ENCODE results near the gene TMEM19.
A peak's percentile ranks its signal among the peaks of the same experiment; 100 is the strongest.

TMEM19 gene

DNA sequence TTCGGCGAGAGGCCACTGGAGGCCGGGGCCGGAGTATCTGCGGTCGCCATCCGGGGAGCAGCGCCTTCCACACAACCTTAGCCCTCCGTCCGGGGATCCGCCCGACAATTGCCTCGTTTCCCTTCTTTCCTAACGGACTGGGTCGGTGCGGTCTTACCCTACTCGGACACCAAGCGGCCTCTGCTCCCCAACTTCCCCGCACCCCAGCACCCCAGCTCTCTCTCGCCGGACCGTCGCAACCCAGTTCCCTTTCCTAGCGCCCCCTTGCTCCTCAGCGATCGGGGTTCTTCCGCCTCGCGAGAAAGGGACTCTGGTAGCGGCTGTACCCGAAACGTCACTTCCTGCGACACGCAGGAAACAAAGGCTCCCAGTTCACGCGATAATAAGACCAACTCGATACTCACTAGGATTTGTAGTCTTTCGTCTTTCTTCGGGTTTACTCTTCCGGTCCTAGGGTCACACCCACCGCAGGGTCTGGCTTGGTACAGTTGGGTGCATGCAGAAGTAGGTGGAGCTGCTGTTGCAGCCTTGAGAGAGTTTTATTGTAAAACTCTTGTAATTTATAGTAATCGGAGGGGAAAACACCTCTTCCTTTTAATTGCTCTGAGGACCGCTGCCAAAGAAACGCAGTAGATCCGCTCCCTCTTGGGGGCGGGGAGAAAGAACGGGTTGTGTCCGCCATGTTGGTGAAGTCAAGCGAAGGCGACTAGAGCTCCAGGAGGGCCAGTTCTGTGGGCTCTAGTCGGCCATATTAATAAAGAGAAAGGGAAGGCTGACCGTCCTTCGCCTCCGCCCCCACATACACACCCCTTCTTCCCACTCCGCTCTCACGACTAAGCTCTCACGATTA, 22.1 kb upstream of the TMEM19 start, which contains the start of the genes THAP2 and ZFC3H1:
THAP2 (plus strand) TSS at position 741 of the 850 bp plus-strand sequence. CDS start 209 bp downstream, outside the sequence.
ZFC3H1 (minus strand) TSS at position 288 of the 850 bp plus-strand sequence; CDS start at position 50, 238 bp downstream.
- Histone ChIP-seq H3K27ac (ENCODE audit: low read depth, low read length) (peak within 1 kb of the TSS; percentile 99), H3K27me3 (ENCODE audit: control insufficient read depth in 5 of 5, insufficient read depth in 4 of 5, low read length in 5 of 5) (no peaks in the 10 kb centered on the region), H3K9me3 (ENCODE audit: control insufficient read depth in 5 of 5, low read length in 5 of 5) (no peaks in the 10 kb centered on the region), H3K4me3 (ENCODE audit: low read depth in 1 of 5, low read length in 5 of 5) (peak within 1 kb of the TSS; percentile 87 to 100 (median 97)), H3K36me3 (ENCODE audit: control insufficient read depth in 5 of 5, insufficient read depth in 5 of 5, low read length in 5 of 5) (peaks cover 5 to 14% (median 11%) of the 10 kb centered on the region in 5 donors), H3K9ac (ENCODE audit: low read length in 5 of 5) (peak within 1 kb of the TSS; percentile 93 to 100 (median 99)), H3K4me1 (ENCODE audit: control insufficient read depth in 5 of 5, insufficient read depth in 5 of 5, low read length in 5 of 5) (peaks cover 2 to 27% (median 26%) of the 10 kb centered on the region in 5 donors)

DNA sequence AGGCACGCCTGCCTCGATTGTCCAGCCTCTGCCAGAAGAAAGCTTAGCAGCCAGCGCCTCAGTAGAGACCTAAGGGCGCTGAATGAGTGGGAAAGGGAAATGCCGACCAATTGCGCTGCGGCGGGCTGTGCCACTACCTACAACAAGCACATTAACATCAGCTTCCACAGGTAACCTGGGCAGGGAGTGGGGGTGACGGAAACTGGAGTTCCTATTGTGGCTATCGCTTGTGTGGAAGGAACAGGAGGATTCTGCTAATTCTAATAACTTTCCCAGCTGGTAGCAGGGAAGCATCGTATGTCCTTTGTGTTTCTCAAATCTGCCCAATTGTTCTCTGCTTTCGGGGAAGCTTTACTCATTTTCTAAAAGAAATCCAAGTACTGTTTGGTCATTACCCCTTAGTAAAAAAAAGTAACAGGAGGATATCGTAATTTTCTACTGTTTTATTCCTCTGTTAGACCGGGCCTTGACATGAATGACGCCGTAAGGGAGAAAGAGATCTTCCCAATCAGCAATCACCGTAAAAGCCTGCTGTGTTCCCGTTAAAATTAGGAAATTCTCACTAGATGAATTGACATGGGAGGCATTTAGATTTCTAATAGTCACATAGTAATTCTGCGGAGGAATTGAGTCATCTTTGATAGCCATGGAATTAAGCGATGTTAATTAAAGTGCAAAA, 21.3 kb upstream of the TMEM19 start:
- Histone ChIP-seq H3K9me3 (ENCODE audit: control insufficient read depth in 5 of 5, low read length in 5 of 5) (no peaks in the 10 kb centered on the region), H3K9ac (ENCODE audit: low read length in 5 of 5) (peak overlapping the region; percentile 93 to 100 (median 98)), H3K4me3 (ENCODE audit: low read depth in 1 of 5, low read length in 5 of 5) (peak overlapping the region; percentile 87 to 100 (median 97)), H3K4me1 (ENCODE audit: control insufficient read depth in 5 of 5, insufficient read depth in 5 of 5, low read length in 5 of 5) (peaks cover 2 to 27% (median 26%) of the 10 kb centered on the region in 5 donors), H3K36me3 (ENCODE audit: control insufficient read depth in 5 of 5, insufficient read depth in 5 of 5, low read length in 5 of 5) (peaks cover 0 to 6% (median 3%) of the 10 kb centered on the region in 5 donors), H3K27ac (ENCODE audit: low read depth, low read length) (peak overlapping the region; percentile 99), H3K27me3 (ENCODE audit: control insufficient read depth in 5 of 5, insufficient read depth in 4 of 5, low read length in 5 of 5) (no peaks in the 10 kb centered on the region)

GRCh38 chr12:71665090-71665463, 20.8 kb upstream of the TMEM19 start:
- peaks cover 2 to 27% (median 26%) of the 10 kb centered on the region in 5 donors for H3K4me1 ChIP-seq (ENCODE audit: control insufficient read depth in 5 of 5, insufficient read depth in 5 of 5, low read length in 5 of 5)
- no peaks in the 10 kb centered on the region for H3K9me3 ChIP-seq (ENCODE audit: control insufficient read depth in 5 of 5, low read length in 5 of 5)
- no peaks in the 10 kb centered on the region for H3K27me3 ChIP-seq (ENCODE audit: control insufficient read depth in 5 of 5, insufficient read depth in 4 of 5, low read length in 5 of 5)
- peak overlapping the region; percentile 87 to 100 (median 97) for H3K4me3 ChIP-seq (ENCODE audit: low read depth in 1 of 5, low read length in 5 of 5)
- H3K9ac ChIP-seq (ENCODE audit: low read length in 5 of 5): peak overlapping the region in 4 of 5 donors; percentile 95 to 100 (median 98)
- H3K36me3 ChIP-seq (ENCODE audit: control insufficient read depth in 5 of 5, insufficient read depth in 5 of 5, low read length in 5 of 5): peaks cover 0 to under 1% (median 0%) of the 10 kb centered on the region in 5 donors
- H3K27ac ChIP-seq (ENCODE audit: low read depth, low read length): peak overlapping the region; percentile 99

- Histone ChIP-seq H3K4me1 (ENCODE audit: control insufficient read depth in 5 of 5, insufficient read depth in 5 of 5, low read length in 5 of 5) (peaks cover 2 to 26% (median 20%) of the 10 kb centered on the region in 5 donors), H3K36me3 (ENCODE audit: control insufficient read depth in 5 of 5, insufficient read depth in 5 of 5, low read length in 5 of 5) (no peaks in the 10 kb centered on the region), H3K27me3 (ENCODE audit: control insufficient read depth in 5 of 5, insufficient read depth in 4 of 5, low read length in 5 of 5) (no peaks in the 10 kb centered on the region), H3K9me3 (ENCODE audit: control insufficient read depth in 5 of 5, low read length in 5 of 5) (no peaks in the 10 kb centered on the region), H3K27ac (ENCODE audit: low read depth, low read length) (no peak overlapping the region), H3K4me3 (ENCODE audit: low read depth in 1 of 5, low read length in 5 of 5) (no peak overlapping the region), H3K9ac (ENCODE audit: low read length in 5 of 5) (no peak overlapping the region)
Observed at GRCh38 chr12:71666259-71666658, 19.6 kb upstream of the TMEM19 start.

GRCh38 chr12:71671311-71671710, 14.6 kb upstream of the TMEM19 start:
- no peak overlapping the region for H3K4me3 ChIP-seq (ENCODE audit: low read depth in 1 of 5, low read length in 5 of 5)
- no peak overlapping the region for H3K27ac ChIP-seq (ENCODE audit: low read depth, low read length)
- H3K9me3 ChIP-seq (ENCODE audit: control insufficient read depth in 5 of 5, low read length in 5 of 5): no peaks in the 10 kb centered on the region
- H3K9ac ChIP-seq (ENCODE audit: low read length in 5 of 5): no peak overlapping the region
- H3K27me3 ChIP-seq (ENCODE audit: control insufficient read depth in 5 of 5, insufficient read depth in 4 of 5, low read length in 5 of 5): no peaks in the 10 kb centered on the region
- no peaks in the 10 kb centered on the region for H3K36me3 ChIP-seq (ENCODE audit: control insufficient read depth in 5 of 5, insufficient read depth in 5 of 5, low read length in 5 of 5)
- H3K4me1 ChIP-seq (ENCODE audit: control insufficient read depth in 5 of 5, insufficient read depth in 5 of 5, low read length in 5 of 5): no peaks in the 10 kb centered on the region

- Histone ChIP-seq H3K27me3 (ENCODE audit: control insufficient read depth in 5 of 5, insufficient read depth in 4 of 5, low read length in 5 of 5) (no peaks in the 10 kb centered on the region), H3K4me3 (ENCODE audit: low read depth in 1 of 5, low read length in 5 of 5) (no peak overlapping the region), H3K4me1 (ENCODE audit: control insufficient read depth in 5 of 5, insufficient read depth in 5 of 5, low read length in 5 of 5) (no peaks in the 10 kb centered on the region), H3K9ac (ENCODE audit: low read length in 5 of 5) (no peak overlapping the region), H3K27ac (ENCODE audit: low read depth, low read length) (no peak overlapping the region), H3K9me3 (ENCODE audit: control insufficient read depth in 5 of 5, low read length in 5 of 5) (no peaks in the 10 kb centered on the region), H3K36me3 (ENCODE audit: control insufficient read depth in 5 of 5, insufficient read depth in 5 of 5, low read length in 5 of 5) (no peaks in the 10 kb centered on the region)
Observed at GRCh38 chr12:71671816-71672215, 14.1 kb upstream of the TMEM19 start.

- no peak overlapping the region for H3K9ac ChIP-seq (ENCODE audit: low read length in 5 of 5)
- no peak overlapping the region for H3K27ac ChIP-seq (ENCODE audit: low read depth, low read length)
- H3K36me3 ChIP-seq (ENCODE audit: control insufficient read depth in 5 of 5, insufficient read depth in 5 of 5, low read length in 5 of 5): no peaks in the 10 kb centered on the region
- H3K4me1 ChIP-seq (ENCODE audit: control insufficient read depth in 5 of 5, insufficient read depth in 5 of 5, low read length in 5 of 5): peaks cover 0 to 17% (median 14%) of the 10 kb centered on the region in 5 donors
- H3K27me3 ChIP-seq (ENCODE audit: control insufficient read depth in 5 of 5, insufficient read depth in 4 of 5, low read length in 5 of 5): no peaks in the 10 kb centered on the region
- no peaks in the 10 kb centered on the region for H3K9me3 ChIP-seq (ENCODE audit: control insufficient read depth in 5 of 5, low read length in 5 of 5)
- H3K4me3 ChIP-seq (ENCODE audit: low read depth in 1 of 5, low read length in 5 of 5): no peak overlapping the region
Observed at GRCh38 chr12:71682466-71682865, 3.4 kb upstream of the TMEM19 start.

DNA sequence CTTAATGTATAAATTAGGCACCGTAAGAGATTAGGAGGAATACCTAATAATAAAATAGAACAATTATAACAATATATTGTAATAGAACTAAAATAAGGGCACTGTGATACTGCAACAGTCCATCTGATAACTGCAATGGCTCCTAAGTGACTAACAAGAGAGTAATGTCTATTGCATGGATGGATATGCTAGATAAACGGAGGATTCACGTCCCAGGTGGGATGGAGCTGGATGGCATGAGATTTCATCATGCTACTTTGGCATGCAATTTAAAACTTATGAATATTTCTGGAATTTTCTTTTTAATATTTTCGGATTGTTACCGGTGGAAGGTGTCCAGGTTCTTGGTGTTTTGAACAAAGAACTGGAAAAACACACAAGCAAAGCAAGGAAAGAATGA, 2.2 kb upstream of the TMEM19 start:
- no peaks in the 10 kb centered on the region for H3K36me3 ChIP-seq (ENCODE audit: control insufficient read depth in 5 of 5, insufficient read depth in 5 of 5, low read length in 5 of 5)
- H3K9me3 ChIP-seq (ENCODE audit: control insufficient read depth in 5 of 5, low read length in 5 of 5): no peaks in the 10 kb centered on the region
- no peak overlapping the region for H3K27ac ChIP-seq (ENCODE audit: low read depth, low read length)
- no peak overlapping the region for H3K4me3 ChIP-seq (ENCODE audit: low read depth in 1 of 5, low read length in 5 of 5)
- H3K4me1 ChIP-seq (ENCODE audit: control insufficient read depth in 5 of 5, insufficient read depth in 5 of 5, low read length in 5 of 5): peaks cover 0 to 28% (median 25%) of the 10 kb centered on the region in 5 donors
- H3K27me3 ChIP-seq (ENCODE audit: control insufficient read depth in 5 of 5, insufficient read depth in 4 of 5, low read length in 5 of 5): no peaks in the 10 kb centered on the region
- H3K9ac ChIP-seq (ENCODE audit: low read length in 5 of 5): no peak overlapping the region

DNA sequence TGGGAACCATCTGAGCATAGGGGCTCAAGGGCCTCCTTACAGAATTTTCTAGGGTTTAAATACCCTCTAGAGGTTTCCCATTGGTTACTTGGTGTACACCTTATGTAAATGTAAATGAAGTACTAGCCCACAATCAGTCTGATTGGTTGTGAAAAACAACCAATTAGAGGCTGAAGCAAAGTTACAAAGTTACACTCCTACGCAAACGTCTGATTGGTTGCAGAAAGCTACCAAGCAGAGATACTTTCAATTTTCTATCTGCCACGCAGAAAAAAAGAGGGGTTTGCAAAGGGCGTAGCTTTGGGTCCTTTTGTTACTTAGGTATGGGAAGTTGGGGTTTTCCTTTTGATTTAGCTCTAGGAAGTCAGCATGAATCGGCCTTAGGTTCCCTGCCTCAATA, 1.8 kb upstream of the TMEM19 start:
- Histone ChIP-seq H3K27me3 (ENCODE audit: control insufficient read depth in 5 of 5, insufficient read depth in 4 of 5, low read length in 5 of 5) (no peaks in the 10 kb centered on the region), H3K4me1 (ENCODE audit: control insufficient read depth in 5 of 5, insufficient read depth in 5 of 5, low read length in 5 of 5) (peaks cover 0 to 32% (median 26%) of the 10 kb centered on the region in 5 donors), H3K27ac (ENCODE audit: low read depth, low read length) (no peak overlapping the region), H3K4me3 (ENCODE audit: low read depth in 1 of 5, low read length in 5 of 5) (peak overlapping the region in 3 of 5 donors; percentile 23 to 53 (median 48)), H3K36me3 (ENCODE audit: control insufficient read depth in 5 of 5, insufficient read depth in 5 of 5, low read length in 5 of 5) (no peaks in the 10 kb centered on the region), H3K9me3 (ENCODE audit: control insufficient read depth in 5 of 5, low read length in 5 of 5) (no peaks in the 10 kb centered on the region), H3K9ac (ENCODE audit: low read length in 5 of 5) (peak overlapping the region in 2 of 5 donors; percentile 24 to 53)
